ENCODE measurements around the gene NPTX1. TPM values are rescaled to one million over a fixed set of nuclear protein-coding genes. Genes with fewer than 3 reads are reported as not detected.

Gene NPTX1
- total and polyA plus RNA-seq, 2 experiments from 2014 or later = not detected

GRCh38 chr17:80513201-80513600 is 36.8 kb upstream of the NPTX1 start:
- Histone ChIP-seq H3K27ac (no peak overlapping the region), H3K9me3 (ENCODE audit: low read depth) (no peaks in the 10 kb centered on the region), H3K4me3 (no peak overlapping the region), H3K4me1 (ENCODE audit: low read depth) (no peaks in the 10 kb centered on the region), H3K36me3 (no peaks in the 10 kb centered on the region), H3K27me3 (peaks cover 70% of the 10 kb centered on the region)
- DNase-seq (ENCODE audit: low read depth in 1 of 2, low spot score in 1 of 2) = no peak
- TF ChIP-seq, protein P1, sequence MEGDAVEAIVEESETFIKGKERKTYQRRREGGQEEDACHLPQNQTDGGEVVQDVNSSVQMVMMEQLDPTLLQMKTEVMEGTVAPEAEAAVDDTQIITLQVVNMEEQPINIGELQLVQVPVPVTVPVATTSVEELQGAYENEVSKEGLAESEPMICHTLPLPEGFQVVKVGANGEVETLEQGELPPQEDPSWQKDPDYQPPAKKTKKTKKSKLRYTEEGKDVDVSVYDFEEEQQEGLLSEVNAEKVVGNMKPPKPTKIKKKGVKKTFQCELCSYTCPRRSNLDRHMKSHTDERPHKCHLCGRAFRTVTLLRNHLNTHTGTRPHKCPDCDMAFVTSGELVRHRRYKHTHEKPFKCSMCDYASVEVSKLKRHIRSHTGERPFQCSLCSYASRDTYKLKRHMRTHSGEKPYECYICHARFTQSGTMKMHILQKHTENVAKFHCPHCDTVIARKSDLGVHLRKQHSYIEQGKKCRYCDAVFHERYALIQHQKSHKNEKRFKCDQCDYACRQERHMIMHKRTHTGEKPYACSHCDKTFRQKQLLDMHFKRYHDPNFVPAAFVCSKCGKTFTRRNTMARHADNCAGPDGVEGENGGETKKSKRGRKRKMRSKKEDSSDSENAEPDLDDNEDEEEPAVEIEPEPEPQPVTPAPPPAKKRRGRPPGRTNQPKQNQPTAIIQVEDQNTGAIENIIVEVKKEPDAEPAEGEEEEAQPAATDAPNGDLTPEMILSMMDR (IDR thresholded peaks at IDR 0.05; ENCODE audit: low read depth, low read length) = no peak

GRCh38 chr17:80512233-80512632 is 35.8 kb upstream of the NPTX1 start:
- Histone ChIP-seq H3K27me3 (peaks cover 72% of the 10 kb centered on the region), H3K36me3 (no peaks in the 10 kb centered on the region), H3K9me3 (ENCODE audit: low read depth) (no peaks in the 10 kb centered on the region), H3K4me1 (ENCODE audit: low read depth) (no peaks in the 10 kb centered on the region), H3K4me3 (no peak overlapping the region), H3K27ac (no peak overlapping the region)
- DNase-seq (ENCODE audit: low read depth in 1 of 2, low spot score in 1 of 2) = no peak
- TF ChIP-seq, protein P1 (IDR thresholded peaks at IDR 0.05; ENCODE audit: low read depth, low read length) = no peak

DNA sequence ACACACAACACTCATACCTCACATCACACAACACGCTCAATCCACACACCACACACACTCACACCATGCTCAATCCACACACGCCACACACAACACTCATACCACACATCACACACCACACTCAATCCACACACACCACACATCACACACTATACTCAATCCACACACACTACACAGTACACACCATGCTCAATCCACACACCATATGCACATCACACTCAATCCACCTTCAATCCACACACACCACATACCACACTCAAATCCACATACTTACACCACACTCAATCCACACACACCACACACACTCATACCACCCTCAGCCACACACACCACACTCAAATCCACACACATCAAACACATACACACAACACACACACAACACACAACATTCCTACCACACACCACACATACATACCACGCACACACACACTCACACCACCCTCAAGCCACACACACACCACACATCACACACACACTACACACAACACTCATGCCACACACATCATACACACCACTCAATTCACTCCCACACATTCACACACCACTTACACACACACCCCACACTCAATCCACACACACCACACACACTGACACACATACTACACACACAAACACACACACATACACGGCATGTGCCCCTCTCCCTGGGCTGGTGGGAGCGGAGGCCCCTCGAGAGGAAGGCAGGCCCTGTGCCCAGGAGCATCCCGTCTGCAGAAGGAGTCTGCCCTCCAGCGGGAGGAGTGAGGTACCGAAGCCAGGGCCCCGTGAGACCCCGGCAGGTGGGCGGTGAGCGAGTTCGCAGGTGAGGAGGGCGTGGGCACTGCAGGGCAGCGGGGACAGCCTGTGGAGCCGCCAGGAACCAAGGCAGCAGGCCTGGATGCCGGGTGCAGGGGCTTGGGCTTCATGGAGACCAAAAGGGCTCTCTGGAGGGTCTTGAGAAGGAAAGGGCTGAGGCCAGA is 35.1 kb upstream of the NPTX1 start:
- TF ChIP-seq, protein P1 (IDR thresholded peaks at IDR 0.05; ENCODE audit: low read depth, low read length) = no peak
- H3K4me3 ChIP-seq = no peak overlapping the region
- no peak overlapping the region for H3K27ac ChIP-seq
- no peaks in the 10 kb centered on the region for H3K36me3 ChIP-seq
- no peaks in the 10 kb centered on the region for H3K4me1 ChIP-seq (ENCODE audit: low read depth)
- no peaks in the 10 kb centered on the region for H3K9me3 ChIP-seq (ENCODE audit: low read depth)
- peak in 1 of 2 donors; percentile 11 for DNase-seq (ENCODE audit: low read depth in 1 of 2, low spot score in 1 of 2)
- H3K27me3 ChIP-seq = peaks cover 72% of the 10 kb centered on the region

- Histone ChIP-seq H3K27me3 (peaks cover 76% of the 10 kb centered on the region), H3K36me3 (no peaks in the 10 kb centered on the region), H3K9me3 (ENCODE audit: low read depth) (no peaks in the 10 kb centered on the region), H3K4me1 (ENCODE audit: low read depth) (no peaks in the 10 kb centered on the region), H3K27ac (no peak overlapping the region), H3K4me3 (no peak overlapping the region)
- TF ChIP-seq, protein P1 (IDR thresholded peaks at IDR 0.05; ENCODE audit: low read depth, low read length) = no peak
- no peak for DNase-seq (ENCODE audit: low read depth in 1 of 2, low spot score in 1 of 2)
Measured at GRCh38 chr17:80510772-80511171, 34.4 kb upstream of the NPTX1 start.

- TF ChIP-seq, protein P1 (IDR thresholded peaks at IDR 0.05; ENCODE audit: low read depth, low read length) = no peak
- peaks cover 82% of the 10 kb centered on the region for H3K27me3 ChIP-seq
- no peaks in the 10 kb centered on the region for H3K9me3 ChIP-seq (ENCODE audit: low read depth)
Measured at GRCh38 chr17:80510132-80510531, 33.7 kb upstream of the NPTX1 start.

More at GRCh38 chr17:80510132-80510531, 33.7 kb upstream of the NPTX1 start:
- no peak for DNase-seq (ENCODE audit: low read depth in 1 of 2, low spot score in 1 of 2)
- Histone ChIP-seq H3K27ac (no peak overlapping the region), H3K4me1 (ENCODE audit: low read depth) (no peaks in the 10 kb centered on the region), H3K4me3 (no peak overlapping the region), H3K36me3 (no peaks in the 10 kb centered on the region)

All from cardiac muscle cell (in vitro differentiated cells and primary cell).